NCI-H69 (cell line): Measurements from ENCODE around the gene CAMKV.
A peak's percentile ranks its signal among the peaks of the same experiment; 100 is the strongest.
"Not testable (repeated sequence)": the region's sequence is repeated elsewhere in the genome, so short reads cannot be mapped to it uniquely, and the experiment has no call there.

ENCODE experiments used
- DNase-seq: peaks from one replicate; lab custom pipeline; 2025; lab: John Stamatoyannopoulos, UW

CAMKV gene

GRCh38 chr3:49845694-49846093, 24.0 kb downstream of the CAMKV start:
- no peak for DNase-seq

GRCh38 chr3:49844464-49845183, 25.1 kb downstream of the CAMKV start:
- no peak for DNase-seq

- DNase-seq: no peak
Observed at GRCh38 chr3:49842843-49843517, 26.7 kb downstream of the CAMKV start.

GRCh38 chr3:49841806-49842205, 27.9 kb downstream of the CAMKV start:
- DNase-seq: no peak

GRCh38 chr3:49841126-49841696, 28.5 kb downstream of the CAMKV start:
- peak; percentile 65 for DNase-seq

- no peak for DNase-seq
Observed at GRCh38 chr3:49840388-49840787, 29.3 kb downstream of the CAMKV start.

- DNase-seq: peak; percentile 57
Observed at GRCh38 chr3:49839193-49839809, 30.4 kb downstream of the CAMKV start.

- no peak for DNase-seq
Observed at GRCh38 chr3:49831341-49831740, 38.4 kb downstream of the CAMKV start.

- no peak for DNase-seq
Observed at GRCh38 chr3:49826016-49826415, 43.7 kb downstream of the CAMKV start.

- not testable (repeated sequence) for DNase-seq
Observed at GRCh38 chr3:49823131-49823530, 46.6 kb downstream of the CAMKV start.

GRCh38 chr3:49813497-49814174, 56.1 kb downstream of the CAMKV start, which contains the start of gene UBA7:
Gene UBA7, minus strand, starts transcription at chr3:49813953. Its CDS starts 166 bp downstream, at chr3:49813787.
- no peak for DNase-seq

- DNase-seq: no peak
Observed at GRCh38 chr3:49812916-49813496, 56.7 kb downstream of the CAMKV start.
